ENCODE data around the gene GPX2.

DNA sequence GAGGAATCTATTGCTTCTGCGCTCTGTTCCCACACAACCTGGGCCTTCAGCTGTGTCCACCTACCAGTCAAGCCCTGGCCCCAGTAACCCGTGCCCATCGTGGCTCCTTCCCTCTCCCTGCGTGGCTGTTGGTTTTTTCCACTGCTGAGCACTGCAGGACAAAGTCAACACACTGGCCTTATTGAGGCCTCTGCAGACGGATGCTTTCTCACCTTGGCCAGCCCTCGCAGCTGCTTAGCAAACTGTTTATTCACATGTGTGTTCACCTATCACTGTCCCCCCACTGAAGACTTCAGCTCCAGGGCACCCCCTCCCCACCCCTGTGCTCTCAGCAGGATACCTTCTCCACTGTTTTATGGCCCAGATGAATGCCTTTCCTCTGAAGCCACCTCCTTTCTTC is 12.8 kb upstream of the GPX2 start:
- TF ChIP-seq, protein P1, sequence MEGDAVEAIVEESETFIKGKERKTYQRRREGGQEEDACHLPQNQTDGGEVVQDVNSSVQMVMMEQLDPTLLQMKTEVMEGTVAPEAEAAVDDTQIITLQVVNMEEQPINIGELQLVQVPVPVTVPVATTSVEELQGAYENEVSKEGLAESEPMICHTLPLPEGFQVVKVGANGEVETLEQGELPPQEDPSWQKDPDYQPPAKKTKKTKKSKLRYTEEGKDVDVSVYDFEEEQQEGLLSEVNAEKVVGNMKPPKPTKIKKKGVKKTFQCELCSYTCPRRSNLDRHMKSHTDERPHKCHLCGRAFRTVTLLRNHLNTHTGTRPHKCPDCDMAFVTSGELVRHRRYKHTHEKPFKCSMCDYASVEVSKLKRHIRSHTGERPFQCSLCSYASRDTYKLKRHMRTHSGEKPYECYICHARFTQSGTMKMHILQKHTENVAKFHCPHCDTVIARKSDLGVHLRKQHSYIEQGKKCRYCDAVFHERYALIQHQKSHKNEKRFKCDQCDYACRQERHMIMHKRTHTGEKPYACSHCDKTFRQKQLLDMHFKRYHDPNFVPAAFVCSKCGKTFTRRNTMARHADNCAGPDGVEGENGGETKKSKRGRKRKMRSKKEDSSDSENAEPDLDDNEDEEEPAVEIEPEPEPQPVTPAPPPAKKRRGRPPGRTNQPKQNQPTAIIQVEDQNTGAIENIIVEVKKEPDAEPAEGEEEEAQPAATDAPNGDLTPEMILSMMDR (IDR thresholded peaks at IDR 0.05), result no peak
- TF ChIP-seq POLR2A (IDR thresholded peaks at IDR 0.05), result no peak
- TF ChIP-seq POLR2AphosphoS5 (IDR thresholded peaks at IDR 0.05), result no peak
